NB4 (cell line): ENCODE data around the gene KDM6B.

ENCODE experiments used
- DNase-seq: peaks from one replicate; pipeline ENCODE4 v3.0.0; 2010; ENCODE audit warnings: low read depth
- H3K4me3 ChIP-seq: one replicate; pipeline ENCODE4 v1.5.1; 2011; ENCODE audit warnings: mild to moderate bottlenecking, low read depth, low read length, moderate library complexity
- CTCF ChIP-seq: IDR thresholded peaks from one replicate; pipeline ENCODE4 v1.5.1; 2012; ENCODE audit warnings: low read depth, low read length
- MAX ChIP-seq: IDR thresholded peaks from 2 replicates; pipeline ENCODE4 v1.6.1; 2011; ENCODE audit warnings: low read depth, low read length
- MYC ChIP-seq: IDR thresholded peaks from 2 replicates; pipeline ENCODE4 v1.6.1; 2011; ENCODE audit warnings: low read depth, low read length
- POLR2A ChIP-seq: IDR thresholded peaks from 2 replicates; pipeline ENCODE4 v1.6.1; 2011; ENCODE audit warnings: mild to moderate bottlenecking; ENCODE audit not compliant: insufficient read length; ENCODE audit errors: extremely low read depth

The KDM6B gene

GRCh38 chr17:7882629-7883028 is 48.6 kb downstream of the KDM6B start:
- no peak overlapping the region for H3K4me3 ChIP-seq
- DNase-seq: no peak
- TF ChIP-seq MAX (no peak), POLR2A (no peak), MYC (no peak), CTCF (no peak)
